Measurements from ENCODE around the gene PLD1. TPM values are rescaled to one million over a fixed set of nuclear protein-coding genes. Genes with fewer than 3 reads are reported as not detected.

The PLD1 gene
- total RNA-seq, 1 donor from 2014 or later, result 59.5 TPM

DNA sequence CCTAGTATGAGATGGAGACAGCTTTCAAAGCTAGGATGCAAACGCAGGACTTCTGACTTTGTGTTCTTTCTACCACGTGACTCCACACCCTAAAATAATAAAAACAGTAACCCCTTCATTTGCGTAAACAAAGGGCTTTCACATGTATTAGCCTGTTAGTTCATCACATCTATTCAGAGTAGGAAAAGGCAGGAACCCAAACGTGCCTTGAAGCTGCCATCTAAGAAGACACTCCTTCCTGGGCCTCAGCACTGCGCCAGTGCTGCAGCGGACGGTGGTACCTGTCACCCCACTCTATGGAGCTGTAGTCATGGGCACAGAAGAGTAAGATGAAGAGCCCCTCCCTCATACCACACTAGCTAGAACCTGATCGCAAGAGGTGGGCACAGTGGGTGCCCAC is 34.3 kb downstream of the PLD1 start:
- H3K27me3 ChIP-seq (ENCODE audit: low read depth), result no peaks in the 10 kb centered on the region
- H3K4me3 ChIP-seq, result no peak overlapping the region
- H3K27ac ChIP-seq (replicated peaks), result no peak overlapping the region
- H3K9me3 ChIP-seq (replicated peaks), result no peaks in the 10 kb centered on the region
- H3K36me3 ChIP-seq, result no peaks in the 10 kb centered on the region
- TF ChIP-seq, protein P1, sequence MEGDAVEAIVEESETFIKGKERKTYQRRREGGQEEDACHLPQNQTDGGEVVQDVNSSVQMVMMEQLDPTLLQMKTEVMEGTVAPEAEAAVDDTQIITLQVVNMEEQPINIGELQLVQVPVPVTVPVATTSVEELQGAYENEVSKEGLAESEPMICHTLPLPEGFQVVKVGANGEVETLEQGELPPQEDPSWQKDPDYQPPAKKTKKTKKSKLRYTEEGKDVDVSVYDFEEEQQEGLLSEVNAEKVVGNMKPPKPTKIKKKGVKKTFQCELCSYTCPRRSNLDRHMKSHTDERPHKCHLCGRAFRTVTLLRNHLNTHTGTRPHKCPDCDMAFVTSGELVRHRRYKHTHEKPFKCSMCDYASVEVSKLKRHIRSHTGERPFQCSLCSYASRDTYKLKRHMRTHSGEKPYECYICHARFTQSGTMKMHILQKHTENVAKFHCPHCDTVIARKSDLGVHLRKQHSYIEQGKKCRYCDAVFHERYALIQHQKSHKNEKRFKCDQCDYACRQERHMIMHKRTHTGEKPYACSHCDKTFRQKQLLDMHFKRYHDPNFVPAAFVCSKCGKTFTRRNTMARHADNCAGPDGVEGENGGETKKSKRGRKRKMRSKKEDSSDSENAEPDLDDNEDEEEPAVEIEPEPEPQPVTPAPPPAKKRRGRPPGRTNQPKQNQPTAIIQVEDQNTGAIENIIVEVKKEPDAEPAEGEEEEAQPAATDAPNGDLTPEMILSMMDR (IDR thresholded peaks at IDR 0.05; ENCODE audit: borderline replicate concordance), result no peak
- DNase-seq, result no peak
- peaks cover 24% of the 10 kb centered on the region for H3K4me1 ChIP-seq
- intact Hi-C loops (cut with micrococcal nuclease), result no loop called here

DNA sequence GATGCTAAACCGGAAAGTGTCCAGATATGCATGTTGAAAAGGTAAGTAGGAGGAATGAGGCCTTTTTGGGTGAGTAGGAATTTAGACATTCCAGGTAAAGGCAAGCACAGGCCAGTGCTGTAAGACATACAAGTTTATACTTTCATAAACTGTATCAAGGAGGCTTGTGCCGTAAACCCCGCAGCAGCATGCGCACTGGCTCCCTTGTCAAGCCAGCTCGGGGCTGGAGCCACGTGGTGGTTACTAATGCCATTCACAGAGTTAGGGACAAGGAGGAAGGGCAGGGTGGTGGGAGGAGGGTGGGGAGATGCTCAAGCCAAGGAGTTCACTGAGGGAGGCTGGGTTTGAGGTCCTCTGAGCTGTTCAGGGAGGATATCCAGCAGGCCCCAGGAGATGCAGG is 35.8 kb downstream of the PLD1 start:
- H3K4me3 ChIP-seq, result no peak overlapping the region
- TF ChIP-seq, protein P1 (IDR thresholded peaks at IDR 0.05; ENCODE audit: borderline replicate concordance), result no peak
- no peak for DNase-seq
- no peak overlapping the region for H3K27ac ChIP-seq (replicated peaks)
- H3K4me1 ChIP-seq, result peaks cover 24% of the 10 kb centered on the region
- H3K27me3 ChIP-seq (ENCODE audit: low read depth), result no peaks in the 10 kb centered on the region
- H3K36me3 ChIP-seq, result no peaks in the 10 kb centered on the region
- intact Hi-C loops (cut with micrococcal nuclease), result no loop called here
- H3K9me3 ChIP-seq (replicated peaks), result no peaks in the 10 kb centered on the region

DNA sequence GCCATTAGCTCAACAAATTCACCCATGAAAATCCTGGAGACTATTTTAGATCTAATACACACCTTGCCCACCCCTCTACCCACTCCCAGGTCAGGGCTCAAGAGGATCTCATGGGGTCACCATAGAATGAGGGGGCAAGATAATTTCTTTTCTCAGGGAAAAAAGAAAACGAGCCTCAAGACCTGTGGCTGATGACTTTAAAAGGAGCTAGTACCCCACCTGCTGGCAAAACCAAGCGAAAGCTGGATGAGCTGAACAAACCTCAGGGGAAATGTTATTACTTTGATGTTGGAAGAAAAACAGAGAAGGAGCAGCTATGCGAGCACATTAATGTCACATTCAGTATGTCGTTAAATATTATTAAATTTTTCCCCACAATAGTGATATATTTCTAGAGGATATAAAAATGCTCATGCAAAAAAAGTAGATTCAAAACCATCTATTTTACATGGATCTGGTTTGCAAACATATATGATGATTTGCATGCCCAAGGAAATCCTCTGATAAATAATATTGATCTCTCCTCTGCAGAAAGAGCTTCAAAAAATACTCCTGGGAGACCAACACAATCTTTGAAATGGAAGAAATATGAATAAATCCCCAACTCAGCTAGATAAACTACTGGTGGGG is 37.7 kb downstream of the PLD1 start:
- TF ChIP-seq, protein P1 (IDR thresholded peaks at IDR 0.05; ENCODE audit: borderline replicate concordance), result peak; percentile 77

DNA sequence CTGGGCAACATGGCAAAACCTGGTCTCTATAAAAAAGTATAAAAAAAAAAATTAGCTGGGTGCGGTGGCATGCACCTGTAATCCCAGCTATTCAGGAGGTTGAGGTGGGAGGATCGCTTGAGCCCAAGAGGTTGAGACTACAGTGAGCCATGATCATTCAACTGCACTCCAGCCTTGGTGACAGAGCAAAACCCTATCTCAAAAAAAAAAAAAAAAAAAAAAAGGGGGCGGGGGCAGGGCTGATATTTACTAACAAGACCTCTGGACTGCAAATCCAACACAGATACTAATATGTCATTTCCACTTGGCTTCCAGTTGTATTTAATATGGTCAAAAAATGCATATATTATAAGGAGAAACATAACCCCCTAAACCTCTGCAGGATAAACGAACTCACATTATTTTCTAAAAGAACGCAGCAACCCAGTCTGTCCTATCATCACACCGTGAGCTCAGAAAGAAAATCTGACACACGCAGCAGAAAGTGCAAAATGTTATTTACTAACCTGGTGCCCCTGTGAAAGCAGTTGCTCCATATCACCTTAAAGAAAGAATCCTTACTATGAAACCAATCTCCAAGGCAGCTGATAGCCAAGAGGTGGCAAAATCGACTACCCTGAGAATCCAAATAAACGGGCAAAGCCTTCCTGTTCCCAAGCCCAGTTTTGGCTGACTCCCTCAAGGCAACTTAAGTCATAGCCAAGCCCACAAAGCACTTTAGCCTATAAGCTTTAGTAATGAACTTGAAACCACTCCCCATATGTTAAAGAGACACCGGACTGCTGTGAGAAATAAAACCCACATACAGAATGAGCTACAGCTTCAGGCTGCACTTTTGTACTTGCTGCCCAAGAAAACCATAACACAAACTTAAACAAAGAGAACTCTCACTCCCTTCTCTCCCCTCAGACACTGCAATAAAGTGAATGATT is 39.3 kb downstream of the PLD1 start:
- Histone ChIP-seq H3K27me3 (ENCODE audit: low read depth) (no peaks in the 10 kb centered on the region), H3K9me3 (replicated peaks) (no peaks in the 10 kb centered on the region)
- intact Hi-C loops (cut with micrococcal nuclease), result no loop called here

More for the DNA sequence above, 37.7 kb downstream of the PLD1 start:
- intact Hi-C loops (cut with micrococcal nuclease), result no loop called here
- Histone ChIP-seq H3K4me3 (no peak overlapping the region), H3K27me3 (ENCODE audit: low read depth) (no peaks in the 10 kb centered on the region), H3K27ac (replicated peaks) (peak overlapping the region; percentile 89), H3K9me3 (replicated peaks) (no peaks in the 10 kb centered on the region), H3K36me3 (no peaks in the 10 kb centered on the region), H3K4me1 (peaks cover 38% of the 10 kb centered on the region)
- DNase-seq, result no peak

DNA sequence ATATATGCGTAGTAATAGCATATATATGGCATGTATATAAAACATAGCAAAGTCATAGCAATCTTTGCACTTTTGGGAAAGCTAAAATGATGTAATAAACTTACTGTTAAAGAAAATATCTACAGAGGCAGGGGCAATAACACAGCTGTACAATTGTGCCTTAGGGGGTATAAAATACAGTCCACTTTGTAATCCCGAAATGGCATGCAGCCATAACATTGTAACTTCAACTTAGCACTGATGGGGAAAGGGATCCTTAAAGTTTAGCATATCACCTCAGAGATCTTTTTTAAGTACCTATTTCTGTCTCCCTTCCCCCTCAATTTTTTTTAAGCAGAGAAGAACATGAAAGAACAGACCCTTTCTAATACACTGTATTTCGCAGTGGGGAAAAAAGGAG is 40.8 kb downstream of the PLD1 start:
- Histone ChIP-seq H3K27ac (replicated peaks) (peak overlapping the region; percentile 89), H3K4me1 (peaks cover 58% of the 10 kb centered on the region), H3K4me3 (peak overlapping the region; percentile 71), H3K9me3 (replicated peaks) (no peaks in the 10 kb centered on the region), H3K36me3 (no peaks in the 10 kb centered on the region), H3K27me3 (ENCODE audit: low read depth) (no peaks in the 10 kb centered on the region)
- intact Hi-C loops (cut with micrococcal nuclease), result loop anchor here (10.0 kb wide), 1 partner anchor 125 kb away; no protein-coding TSS in a partner anchor
- no peak for DNase-seq
- TF ChIP-seq, protein P1 (IDR thresholded peaks at IDR 0.05; ENCODE audit: borderline replicate concordance), result no peak

More for the DNA sequence above, 39.3 kb downstream of the PLD1 start:
- peak overlapping the region; percentile 71 for H3K4me3 ChIP-seq
- peak overlapping the region; percentile 89 for H3K27ac ChIP-seq (replicated peaks)
- H3K36me3 ChIP-seq, result no peaks in the 10 kb centered on the region
- TF ChIP-seq, protein P1 (IDR thresholded peaks at IDR 0.05; ENCODE audit: borderline replicate concordance), result no peak
- no peak for DNase-seq
- peaks cover 46% of the 10 kb centered on the region for H3K4me1 ChIP-seq
